Hippocampal formation (tissue), 2 donors: ENCODE data around the gene SOCS4.

Experiments
- DNase-seq, 2 donors: peaks; one replicate each; lab custom pipeline; 2025; lab: John Stamatoyannopoulos, UW

SOCS4 gene

DNA sequence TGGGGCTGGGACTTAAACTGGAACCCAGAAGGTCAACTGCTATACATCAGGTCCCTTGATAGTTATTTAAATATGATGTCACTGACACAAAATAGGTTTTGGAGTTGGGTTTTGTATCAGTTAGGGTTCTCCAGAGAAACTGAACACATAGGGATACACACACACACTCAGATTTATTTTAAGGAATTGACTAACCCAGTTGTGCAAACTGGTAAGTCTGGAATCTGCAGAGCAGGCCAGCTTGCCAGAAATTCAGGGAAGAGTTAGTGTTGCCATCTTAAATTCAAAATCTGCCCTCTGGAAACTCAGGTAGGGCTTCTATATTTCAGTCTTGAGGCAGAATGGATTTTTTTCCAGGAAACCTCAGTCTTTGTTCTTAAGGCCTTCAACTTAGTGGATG is 61.3 kb downstream of the SOCS4 start:
- DNase-seq = no peak

DNA sequence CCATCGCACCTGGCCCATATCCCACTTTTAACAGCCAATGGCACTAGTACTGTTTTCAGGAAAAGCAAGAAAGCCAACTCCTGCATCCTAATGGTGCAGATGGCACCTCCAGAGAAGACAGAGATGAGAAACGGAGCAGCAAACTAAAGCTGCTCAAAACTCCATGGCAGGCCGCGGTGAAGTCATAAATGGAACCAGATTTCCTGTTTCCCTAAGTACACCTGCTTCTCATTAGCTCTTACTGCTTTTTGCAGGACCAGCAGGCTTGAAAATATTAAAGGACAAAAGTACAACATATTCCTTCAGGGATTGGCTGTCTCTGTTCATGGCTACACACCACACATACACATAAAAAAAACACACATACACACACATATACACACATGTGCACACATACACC is 65.3 kb downstream of the SOCS4 start:
- DNase-seq = no peak

DNA sequence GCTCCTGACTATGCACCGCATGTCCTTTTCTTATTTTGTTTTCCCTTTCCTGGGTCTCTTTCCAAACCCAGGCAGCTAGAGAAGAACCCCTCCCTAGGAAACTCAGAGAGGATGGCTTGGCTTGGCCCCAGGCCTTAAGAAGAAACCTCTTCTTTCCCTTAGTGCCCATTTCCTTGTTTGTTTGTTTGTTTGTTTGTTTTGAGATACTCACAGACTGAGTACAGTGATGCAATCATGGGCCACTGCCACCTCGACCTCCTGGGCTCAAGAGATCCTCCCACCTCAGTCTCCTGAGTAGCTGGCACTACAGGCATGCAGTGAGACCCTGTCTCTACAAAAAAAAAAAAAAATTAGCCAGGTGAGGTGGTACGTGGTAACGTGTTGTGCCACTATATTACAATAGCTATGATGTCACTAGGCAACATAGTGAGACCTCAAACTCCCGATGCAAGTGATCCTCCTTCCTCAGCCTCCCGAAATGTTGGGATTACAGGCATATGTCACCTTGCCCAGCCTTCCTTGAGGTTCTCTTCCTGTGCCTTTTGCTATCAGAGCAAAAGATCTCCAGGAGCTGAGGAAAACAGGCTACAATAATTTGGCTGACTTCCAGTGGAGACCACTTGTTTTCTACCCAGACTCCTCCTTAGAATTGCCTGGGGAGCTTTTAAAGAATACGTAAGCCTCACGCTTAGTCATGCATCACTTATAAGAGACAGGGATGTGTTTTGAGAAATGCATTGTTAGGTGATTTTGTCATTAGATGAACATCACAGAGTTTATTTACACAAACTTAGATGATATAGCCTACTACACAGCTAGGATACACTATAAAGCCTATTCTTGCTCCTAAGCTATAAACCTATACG is 67.5 kb downstream of the SOCS4 start:
- DNase-seq = no peak

DNA sequence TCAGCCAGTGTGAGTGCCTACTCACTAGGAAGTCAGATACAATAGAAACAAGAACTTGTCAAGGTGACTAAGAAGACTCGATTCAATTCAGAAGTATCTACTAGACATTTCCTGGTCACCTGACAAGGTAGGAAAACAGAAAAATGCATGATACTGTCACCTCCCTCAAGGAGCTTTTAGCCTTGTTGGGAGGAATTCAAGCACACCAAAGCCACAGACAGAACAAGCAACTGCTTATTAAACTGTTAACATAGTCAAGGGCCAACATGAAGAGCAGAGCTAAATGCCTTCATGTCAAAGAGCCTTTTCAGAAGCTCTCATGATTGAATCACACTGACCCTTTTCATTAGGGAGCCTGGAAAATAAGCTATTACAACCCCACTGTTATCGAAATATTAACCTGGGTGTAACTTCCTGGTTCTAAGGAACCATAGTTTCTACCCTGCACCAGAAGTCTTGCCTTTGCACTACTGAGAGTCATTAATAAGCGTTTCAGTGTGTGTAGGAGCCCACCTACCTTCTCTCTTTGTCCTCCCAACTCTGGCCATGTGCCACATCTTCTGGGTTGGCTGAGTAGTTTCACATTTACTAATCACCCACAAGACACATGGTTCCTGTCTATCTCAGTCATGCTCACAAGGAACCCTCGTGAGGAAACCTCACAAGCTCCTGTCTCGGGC is 71.0 kb downstream of the SOCS4 start:
- no peak for DNase-seq

- no peak for DNase-seq
Measured at GRCh38 chr14:55098561-55098898, 71.5 kb downstream of the SOCS4 start.
